K562 (cell line): Measurements from ENCODE around the gene SLC12A4. TPM values are rescaled to one million over a fixed set of nuclear protein-coding genes. Genes with fewer than 3 reads are reported as not detected.

Experiments
- DIDO1 ChIP-seq: fragments of 450-650 bp; IDR thresholded peaks from 2 replicates; pipeline ENCODE4 v1.6.1; 2016; ENCODE audit warnings: low read depth, missing biosample characterization, missing genetic modification characterization
- HNRNPLL ChIP-seq: fragments of 200-400 bp; formaldehyde crosslinking; IDR thresholded peaks from 2 replicates; pipeline ENCODE4 v1.6.1; 2017; ENCODE audit warnings: low read length, low read depth, mild to moderate bottlenecking; ENCODE audit not compliant: poor library complexity, severe bottlenecking
- MLLT1 ChIP-seq, 2 experiments: fragments of 450-650 bp; IDR thresholded peaks; 2 replicates each; pipeline ENCODE4 v1.6.1; 2016
- NCOA1 ChIP-seq: fragments of 450-650 bp; IDR thresholded peaks from 2 replicates; pipeline ENCODE4 v1.6.1; 2016; ENCODE audit warnings: low read depth
- POLR2G ChIP-seq: fragments of 200-400 bp; formaldehyde crosslinking; IDR thresholded peaks from 2 replicates; pipeline ENCODE4 v1.6.1; 2017; ENCODE audit warnings: low read depth, mild to moderate bottlenecking, antibody characterized with exemption, low read length, moderate library complexity
- PTRF ChIP-seq: fragments of 450-650 bp; IDR thresholded peaks from 2 replicates; pipeline ENCODE4 v1.6.1; 2016; ENCODE audit warnings: mild to moderate bottlenecking, missing genetic modification characterization, missing compliant biosample characterization
- RBM25 ChIP-seq: fragments of 200-400 bp; formaldehyde crosslinking; IDR thresholded peaks from 2 replicates; pipeline ENCODE4 v1.6.1; 2018; ENCODE audit warnings: low read length, low read depth, moderate library complexity; ENCODE audit not compliant: severe bottlenecking
- SRSF1 ChIP-seq: fragments of 200-400 bp; formaldehyde crosslinking; IDR thresholded peaks from 2 replicates; pipeline ENCODE4 v1.6.1; 2017; ENCODE audit warnings: mild to moderate bottlenecking, low read depth, low read length, moderate library complexity
- ZBTB9 ChIP-seq: fragments of 450-650 bp; formaldehyde crosslinking; IDR thresholded peaks from 2 replicates; pipeline ENCODE4 v1.4.0; 2020; ENCODE audit warnings: mild to moderate bottlenecking, moderate library complexity
- ZNF134 ChIP-seq: fragments of 250-450 bp; sonication (Bioruptor Pico); conservative IDR thresholded peaks from 2 replicates; pipeline ENCODE4 v1.4.0; 2020
- ZNF165 ChIP-seq: fragments of 250-450 bp; sonication (Bioruptor Pico); IDR thresholded peaks from 2 replicates; pipeline ENCODE4 v1.4.0; 2020; ENCODE audit warnings: borderline replicate concordance
- ZNF23 ChIP-seq: fragments of 250-450 bp; sonication (Bioruptor Pico); IDR thresholded peaks from 2 replicates; pipeline ENCODE4 v1.4.0; 2020; ENCODE audit warnings: mild to moderate bottlenecking
- ZNF280B ChIP-seq: fragments of 250-450 bp; sonication (Bioruptor Pico); IDR thresholded peaks from 2 replicates; pipeline ENCODE4 v1.5.1; 2021; ENCODE audit warnings: mild to moderate bottlenecking
- ZNF644 ChIP-seq: fragments of 200-800 bp; sonication (Bioruptor generic); IDR thresholded peaks from 2 replicates; pipeline ENCODE4 v1.6.1; 2016; ENCODE audit warnings: low read depth, missing genetic modification characterization, missing compliant biosample characterization
- polyA plus RNA-seq, 8 experiments: library from polyadenylated mRNA; depleted of rRNA in 4 of 8; stranded (reverse) in 5 of 8; unstranded in 3 of 8; fragments of >200 nt; fragmentation: Nextera tagmentation in 2 of 8; fragmentation: Illumina TruSeq in 1 of 8; extraction: Ambion mirVana in 2 of 8; extraction: Trizol in 1 of 8; gene quantifications; 2 replicates each; pipeline versions ENCODE4 v1.2.1 to v1.2.3, GENCODE V29; 2011 to 2014; ENCODE audit warnings: inconsistent platforms in 1 of 8, missing spikeins in 1 of 8
- total RNA-seq, 7 experiments: library from RNA; depleted of rRNA in 6 of 7; stranded (reverse); fragments of >200 nt in 6 of 7; fragmentation: Illumina TruSeq in 2 of 7; extraction: Trizol in 2 of 7; gene quantifications; 2 replicates each; pipeline versions ENCODE4 v1.2.1 to v1.2.3, GENCODE V29; 2011 to 2021; ENCODE audit warnings: low replicate concordance in 1 of 7
- TF ChIP-seq, protein P1 (sequence below): sonication (generic); formaldehyde crosslinking; IDR thresholded peaks from 2 replicates; pipeline ENCODE4 v1.8.0; 2022; ENCODE audit warnings: mild to moderate bottlenecking, missing genetic modification reagents
- TF ChIP-seq, protein P2 (sequence below): fragments of 450-650 bp; IDR thresholded peaks from 2 replicates; pipeline ENCODE4 v1.6.1; 2016; ENCODE audit warnings: mild to moderate bottlenecking
- TF ChIP-seq, protein P3 (sequence below): fragments of 450-650 bp; formaldehyde crosslinking; conservative IDR thresholded peaks from 2 replicates; pipeline ENCODE4 v1.4.0; 2022; ENCODE audit warnings: mild to moderate bottlenecking, missing genetic modification characterization

SLC12A4 gene
- total and polyA plus RNA-seq, 9 of the 15 experiments (the other 6 are each of a cell fraction or from before 2014, with no cell fraction given), result 0.75 to 43.5 (median 15.0) TPM

DNA sequence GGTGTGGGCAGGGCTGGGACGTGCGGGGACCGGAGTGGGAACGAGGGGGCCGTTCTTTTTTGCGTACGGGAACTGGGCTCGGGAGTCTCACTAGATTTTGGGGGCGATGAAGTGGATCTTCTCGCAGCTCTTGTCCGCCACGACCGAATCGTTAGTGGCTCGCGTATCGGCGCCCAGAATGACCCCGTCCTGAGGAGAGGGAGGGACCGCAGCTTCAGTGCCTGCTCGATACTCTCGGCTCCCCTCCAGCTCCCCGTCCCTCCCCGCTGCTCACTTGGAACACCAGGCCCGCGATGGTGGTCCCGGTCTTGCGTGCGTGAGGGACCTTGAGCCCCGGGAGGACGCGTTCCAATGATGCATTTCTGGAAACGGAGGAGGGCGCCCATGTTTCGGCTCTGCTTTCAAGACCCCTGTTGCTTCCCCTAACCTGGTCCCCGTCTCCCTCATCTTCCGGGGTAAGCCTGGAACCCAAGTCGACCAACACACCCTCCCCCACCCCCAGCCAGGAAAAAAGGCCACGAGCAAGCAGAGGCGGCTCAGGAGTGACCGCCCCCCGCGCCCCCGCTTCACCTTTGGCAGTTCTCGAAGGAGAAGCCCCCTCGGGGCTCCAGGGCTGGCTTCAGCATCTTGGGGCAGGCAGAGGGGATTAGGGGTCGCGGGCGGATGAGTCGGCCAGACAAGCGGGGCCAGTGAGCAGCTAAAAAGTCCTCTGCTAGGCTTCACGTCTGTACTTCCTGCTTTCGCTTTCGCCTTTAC, 32.1 kb downstream of the SLC12A4 start, which contains the start of gene PSMB10 (continued):
- TF ChIP-seq POLR2G (peak; percentile 79), DIDO1 (tag) (no peak), SRSF1 (no peak), ZNF23 (no peak), NCOA1 (0 out of 2 replicates have a peak, but pooled peaks have one; percentile 19), ZBTB9 (CRISPR knock-in tag) (peak; percentile 52; the same call in 1 of the 2 replicates), ZNF165 (CRISPR knock-in tag) (no peak), ZNF134 (CRISPR knock-in tag) (no peak), MLLT1 (IDR thresholded peaks at IDR 0.05) (peak; percentile 29 to 58; a peak in 1 of 4 replicates), ZNF280B (CRISPR knock-in tag) (no peak), PTRF (tag) (no peak), RBM25 (no peak), ZNF644 (0 out of 2 replicates have a peak, but pooled peaks have one; percentile 32), HNRNPLL (peak; percentile 8)
- TF ChIP-seq, protein P1, sequence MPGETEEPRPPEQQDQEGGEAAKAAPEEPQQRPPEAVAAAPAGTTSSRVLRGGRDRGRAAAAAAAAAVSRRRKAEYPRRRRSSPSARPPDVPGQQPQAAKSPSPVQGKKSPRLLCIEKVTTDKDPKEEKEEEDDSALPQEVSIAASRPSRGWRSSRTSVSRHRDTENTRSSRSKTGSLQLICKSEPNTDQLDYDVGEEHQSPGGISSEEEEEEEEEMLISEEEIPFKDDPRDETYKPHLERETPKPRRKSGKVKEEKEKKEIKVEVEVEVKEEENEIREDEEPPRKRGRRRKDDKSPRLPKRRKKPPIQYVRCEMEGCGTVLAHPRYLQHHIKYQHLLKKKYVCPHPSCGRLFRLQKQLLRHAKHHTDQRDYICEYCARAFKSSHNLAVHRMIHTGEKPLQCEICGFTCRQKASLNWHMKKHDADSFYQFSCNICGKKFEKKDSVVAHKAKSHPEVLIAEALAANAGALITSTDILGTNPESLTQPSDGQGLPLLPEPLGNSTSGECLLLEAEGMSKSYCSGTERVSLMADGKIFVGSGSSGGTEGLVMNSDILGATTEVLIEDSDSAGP (CRISPR knock-in tag), result 0 out of 2 replicates have a peak, but pooled peaks have one; percentile 30
- TF ChIP-seq, protein P2, sequence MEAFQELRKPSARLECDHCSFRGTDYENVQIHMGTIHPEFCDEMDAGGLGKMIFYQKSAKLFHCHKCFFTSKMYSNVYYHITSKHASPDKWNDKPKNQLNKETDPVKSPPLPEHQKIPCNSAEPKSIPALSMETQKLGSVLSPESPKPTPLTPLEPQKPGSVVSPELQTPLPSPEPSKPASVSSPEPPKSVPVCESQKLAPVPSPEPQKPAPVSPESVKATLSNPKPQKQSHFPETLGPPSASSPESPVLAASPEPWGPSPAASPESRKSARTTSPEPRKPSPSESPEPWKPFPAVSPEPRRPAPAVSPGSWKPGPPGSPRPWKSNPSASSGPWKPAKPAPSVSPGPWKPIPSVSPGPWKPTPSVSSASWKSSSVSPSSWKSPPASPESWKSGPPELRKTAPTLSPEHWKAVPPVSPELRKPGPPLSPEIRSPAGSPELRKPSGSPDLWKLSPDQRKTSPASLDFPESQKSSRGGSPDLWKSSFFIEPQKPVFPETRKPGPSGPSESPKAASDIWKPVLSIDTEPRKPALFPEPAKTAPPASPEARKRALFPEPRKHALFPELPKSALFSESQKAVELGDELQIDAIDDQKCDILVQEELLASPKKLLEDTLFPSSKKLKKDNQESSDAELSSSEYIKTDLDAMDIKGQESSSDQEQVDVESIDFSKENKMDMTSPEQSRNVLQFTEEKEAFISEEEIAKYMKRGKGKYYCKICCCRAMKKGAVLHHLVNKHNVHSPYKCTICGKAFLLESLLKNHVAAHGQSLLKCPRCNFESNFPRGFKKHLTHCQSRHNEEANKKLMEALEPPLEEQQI, result no peak
- TF ChIP-seq, protein P3, sequence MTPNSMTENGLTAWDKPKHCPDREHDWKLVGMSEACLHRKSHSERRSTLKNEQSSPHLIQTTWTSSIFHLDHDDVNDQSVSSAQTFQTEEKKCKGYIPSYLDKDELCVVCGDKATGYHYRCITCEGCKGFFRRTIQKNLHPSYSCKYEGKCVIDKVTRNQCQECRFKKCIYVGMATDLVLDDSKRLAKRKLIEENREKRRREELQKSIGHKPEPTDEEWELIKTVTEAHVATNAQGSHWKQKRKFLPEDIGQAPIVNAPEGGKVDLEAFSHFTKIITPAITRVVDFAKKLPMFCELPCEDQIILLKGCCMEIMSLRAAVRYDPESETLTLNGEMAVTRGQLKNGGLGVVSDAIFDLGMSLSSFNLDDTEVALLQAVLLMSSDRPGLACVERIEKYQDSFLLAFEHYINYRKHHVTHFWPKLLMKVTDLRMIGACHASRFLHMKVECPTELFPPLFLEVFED (CRISPR knock-in tag), result no peak
